HL-60 (cell line): ENCODE measurements around the gene NXPH1.

Experiments
- GABPA ChIP-seq: IDR thresholded peaks from 2 replicates; pipeline ENCODE4 v1.6.1; 2012; ENCODE audit warnings: low read depth
- POLR2AphosphoS5 ChIP-seq: IDR thresholded peaks from 2 replicates; pipeline ENCODE4 v1.6.1; 2012; ENCODE audit warnings: low read depth
- SPI1 ChIP-seq: IDR thresholded peaks from 2 replicates; pipeline ENCODE4 v1.6.1; 2012; ENCODE audit warnings: low read depth, mild to moderate bottlenecking, borderline replicate concordance
- TF ChIP-seq, protein P1 (sequence below): IDR thresholded peaks from one replicate; pipeline ENCODE4 v1.5.1; 2011; ENCODE audit warnings: low read length, control low read depth, inconsistent platforms; ENCODE audit not compliant: insufficient read depth
- TF ChIP-seq, protein P2 (sequence below): IDR thresholded peaks from 2 replicates; pipeline ENCODE4 v1.6.1; 2012; ENCODE audit warnings: low read depth; ENCODE audit not compliant: insufficient replicate concordance

DNA sequence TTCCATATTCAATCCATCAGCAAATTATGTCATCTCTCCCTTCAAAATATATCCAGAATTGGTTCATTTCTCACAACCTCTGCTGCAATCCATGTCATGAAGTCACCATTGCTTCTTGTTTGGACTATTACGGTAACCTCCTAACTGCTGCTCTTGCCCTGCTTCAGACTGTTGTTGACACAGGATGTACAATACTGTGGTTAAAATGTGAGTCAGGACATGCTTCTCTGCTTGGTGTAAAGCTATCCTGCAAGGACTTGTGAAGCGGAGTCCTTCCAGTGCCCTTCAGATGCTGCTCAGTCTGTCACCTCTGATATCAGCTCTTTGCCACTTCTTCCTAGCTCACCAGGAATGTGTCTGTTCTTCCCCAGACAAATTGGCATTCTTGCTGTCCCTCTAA, 10.4 kb upstream of the NXPH1 start:
- TF ChIP-seq, protein P1, sequence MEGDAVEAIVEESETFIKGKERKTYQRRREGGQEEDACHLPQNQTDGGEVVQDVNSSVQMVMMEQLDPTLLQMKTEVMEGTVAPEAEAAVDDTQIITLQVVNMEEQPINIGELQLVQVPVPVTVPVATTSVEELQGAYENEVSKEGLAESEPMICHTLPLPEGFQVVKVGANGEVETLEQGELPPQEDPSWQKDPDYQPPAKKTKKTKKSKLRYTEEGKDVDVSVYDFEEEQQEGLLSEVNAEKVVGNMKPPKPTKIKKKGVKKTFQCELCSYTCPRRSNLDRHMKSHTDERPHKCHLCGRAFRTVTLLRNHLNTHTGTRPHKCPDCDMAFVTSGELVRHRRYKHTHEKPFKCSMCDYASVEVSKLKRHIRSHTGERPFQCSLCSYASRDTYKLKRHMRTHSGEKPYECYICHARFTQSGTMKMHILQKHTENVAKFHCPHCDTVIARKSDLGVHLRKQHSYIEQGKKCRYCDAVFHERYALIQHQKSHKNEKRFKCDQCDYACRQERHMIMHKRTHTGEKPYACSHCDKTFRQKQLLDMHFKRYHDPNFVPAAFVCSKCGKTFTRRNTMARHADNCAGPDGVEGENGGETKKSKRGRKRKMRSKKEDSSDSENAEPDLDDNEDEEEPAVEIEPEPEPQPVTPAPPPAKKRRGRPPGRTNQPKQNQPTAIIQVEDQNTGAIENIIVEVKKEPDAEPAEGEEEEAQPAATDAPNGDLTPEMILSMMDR, result no peak
- TF ChIP-seq POLR2AphosphoS5 (no peak), GABPA (no peak), SPI1 (no peak)
- TF ChIP-seq, protein P2, sequence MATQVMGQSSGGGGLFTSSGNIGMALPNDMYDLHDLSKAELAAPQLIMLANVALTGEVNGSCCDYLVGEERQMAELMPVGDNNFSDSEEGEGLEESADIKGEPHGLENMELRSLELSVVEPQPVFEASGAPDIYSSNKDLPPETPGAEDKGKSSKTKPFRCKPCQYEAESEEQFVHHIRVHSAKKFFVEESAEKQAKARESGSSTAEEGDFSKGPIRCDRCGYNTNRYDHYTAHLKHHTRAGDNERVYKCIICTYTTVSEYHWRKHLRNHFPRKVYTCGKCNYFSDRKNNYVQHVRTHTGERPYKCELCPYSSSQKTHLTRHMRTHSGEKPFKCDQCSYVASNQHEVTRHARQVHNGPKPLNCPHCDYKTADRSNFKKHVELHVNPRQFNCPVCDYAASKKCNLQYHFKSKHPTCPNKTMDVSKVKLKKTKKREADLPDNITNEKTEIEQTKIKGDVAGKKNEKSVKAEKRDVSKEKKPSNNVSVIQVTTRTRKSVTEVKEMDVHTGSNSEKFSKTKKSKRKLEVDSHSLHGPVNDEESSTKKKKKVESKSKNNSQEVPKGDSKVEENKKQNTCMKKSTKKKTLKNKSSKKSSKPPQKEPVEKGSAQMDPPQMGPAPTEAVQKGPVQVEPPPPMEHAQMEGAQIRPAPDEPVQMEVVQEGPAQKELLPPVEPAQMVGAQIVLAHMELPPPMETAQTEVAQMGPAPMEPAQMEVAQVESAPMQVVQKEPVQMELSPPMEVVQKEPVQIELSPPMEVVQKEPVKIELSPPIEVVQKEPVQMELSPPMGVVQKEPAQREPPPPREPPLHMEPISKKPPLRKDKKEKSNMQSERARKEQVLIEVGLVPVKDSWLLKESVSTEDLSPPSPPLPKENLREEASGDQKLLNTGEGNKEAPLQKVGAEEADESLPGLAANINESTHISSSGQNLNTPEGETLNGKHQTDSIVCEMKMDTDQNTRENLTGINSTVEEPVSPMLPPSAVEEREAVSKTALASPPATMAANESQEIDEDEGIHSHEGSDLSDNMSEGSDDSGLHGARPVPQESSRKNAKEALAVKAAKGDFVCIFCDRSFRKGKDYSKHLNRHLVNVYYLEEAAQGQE, result no peak
